ENCODE measurements around the gene EFTUD2.

EFTUD2 gene

DNA sequence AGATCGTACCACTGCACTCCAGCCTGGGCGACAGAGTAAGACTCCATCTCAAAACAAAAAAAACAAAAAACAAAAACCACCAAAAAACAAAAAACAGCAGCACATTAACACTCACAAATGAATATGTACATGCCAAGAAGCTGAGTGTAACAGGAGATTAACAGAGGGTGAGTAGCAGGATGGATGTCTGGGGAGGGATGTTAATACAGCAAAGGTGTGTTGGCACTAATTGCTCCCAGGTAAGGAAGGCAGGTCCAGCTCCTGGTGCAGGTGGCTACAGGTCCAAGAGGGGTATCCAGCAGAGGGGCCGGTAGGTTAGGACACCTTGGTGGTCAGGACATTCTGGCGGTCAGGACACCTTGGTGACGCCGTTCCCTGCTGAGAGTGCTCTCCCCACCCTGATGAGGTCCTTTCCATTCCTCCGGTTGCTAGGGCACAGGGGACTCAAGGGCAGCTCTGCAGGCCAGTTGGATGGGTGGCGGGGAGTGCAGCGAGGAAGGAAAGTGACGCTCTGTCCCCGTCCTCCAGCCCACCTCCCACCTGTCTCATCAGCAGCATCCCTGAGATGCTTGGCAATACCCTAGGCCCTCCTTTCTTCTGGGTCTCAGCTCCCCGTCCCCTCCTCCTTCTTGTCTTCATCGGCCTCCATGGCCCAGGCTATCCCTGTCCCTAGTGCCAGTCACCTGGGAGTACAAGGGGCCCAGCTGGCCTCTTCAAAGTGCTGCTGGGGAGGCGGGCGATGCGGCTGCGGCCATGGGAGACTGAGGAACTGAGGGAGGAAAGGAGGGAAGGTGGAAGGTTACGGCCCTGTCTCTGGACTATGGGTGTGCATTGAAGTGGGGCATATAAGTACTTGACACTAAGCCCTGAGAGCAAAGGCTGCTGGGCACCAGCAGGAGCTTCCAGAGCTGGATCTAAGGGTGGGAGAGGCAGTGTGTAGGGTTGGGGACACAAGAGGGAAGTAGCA is 26.8 kb upstream of the EFTUD2 start:
- DNase-seq (ENCODE audit: low spot score), result no peak

DNA sequence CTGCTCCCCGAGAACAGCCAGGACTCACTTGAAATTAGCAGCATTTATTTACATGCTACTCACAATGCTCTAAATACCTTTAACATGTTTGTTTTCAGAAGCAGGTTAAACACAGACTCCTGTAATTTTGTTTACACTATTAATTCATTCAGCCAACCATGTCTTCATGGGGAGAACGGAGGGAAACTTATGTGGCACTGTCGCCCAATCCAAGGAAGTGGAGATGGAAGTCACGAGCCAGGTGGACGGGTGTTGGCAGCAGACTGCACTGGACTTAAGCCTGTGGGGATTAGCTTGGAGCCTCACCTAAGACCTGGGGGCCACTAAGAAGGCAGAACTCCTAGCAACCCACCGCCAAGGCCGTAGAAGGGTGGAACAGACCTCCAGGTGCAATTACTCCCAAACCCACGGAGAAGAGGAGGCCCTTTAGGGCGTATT is 24.9 kb upstream of the EFTUD2 start:
- no peak for DNase-seq (ENCODE audit: low spot score)

DNA sequence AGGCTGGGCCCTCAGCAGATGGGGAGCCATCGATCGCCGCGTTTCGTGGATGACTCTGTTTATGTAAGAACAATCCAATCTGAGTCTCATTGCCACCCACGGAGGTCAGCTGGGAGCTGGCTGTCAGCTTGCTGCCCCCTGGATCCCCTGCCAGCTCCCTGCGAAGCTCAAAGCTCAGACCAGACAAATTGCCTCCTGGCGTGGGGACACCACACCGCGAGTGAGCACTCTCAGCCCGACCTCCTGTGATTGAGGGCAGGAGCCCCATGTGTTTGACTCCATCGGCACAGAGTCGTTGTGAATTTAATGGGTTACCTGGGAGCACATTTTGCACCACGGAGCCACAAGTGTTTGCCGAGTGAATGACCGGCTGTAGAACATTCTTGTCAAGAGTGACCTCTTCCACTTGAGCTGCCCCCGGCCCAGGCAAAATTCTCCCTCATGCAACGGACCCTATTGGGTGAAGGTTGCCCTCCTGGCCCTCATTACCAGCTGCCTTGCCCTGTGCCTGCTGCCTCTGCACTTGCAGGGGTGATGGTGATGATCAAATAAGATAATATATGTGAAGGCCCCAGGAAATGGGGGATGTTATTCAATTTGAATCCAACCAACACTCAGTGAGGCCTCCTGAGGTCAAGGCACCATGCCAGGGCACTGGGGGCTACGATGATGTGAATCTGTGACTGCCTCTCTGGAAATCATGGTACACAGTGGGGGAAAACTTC is 23.7 kb upstream of the EFTUD2 start:
- DNase-seq (ENCODE audit: low spot score), result no peak

DNA sequence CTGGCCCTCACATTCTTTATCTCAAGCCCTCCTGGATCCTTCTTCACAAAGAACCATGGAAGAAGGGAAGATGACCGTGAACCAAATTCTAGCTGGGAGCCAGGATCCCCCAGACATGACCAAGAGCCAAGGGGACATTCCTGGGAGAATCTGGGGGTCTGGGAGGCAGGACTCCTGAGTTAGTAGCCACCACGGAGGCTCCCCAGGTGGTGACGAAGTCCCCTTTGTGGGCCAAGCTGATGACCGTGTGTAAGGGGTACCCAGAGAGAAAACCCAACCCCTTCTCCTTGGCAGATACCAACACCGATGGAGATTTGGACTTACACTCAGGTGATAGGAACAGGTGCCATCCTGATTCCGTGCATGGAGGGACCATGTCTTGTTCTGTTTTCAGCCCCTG is 22.9 kb upstream of the EFTUD2 start:
- DNase-seq (ENCODE audit: low spot score), result no peak

DNA sequence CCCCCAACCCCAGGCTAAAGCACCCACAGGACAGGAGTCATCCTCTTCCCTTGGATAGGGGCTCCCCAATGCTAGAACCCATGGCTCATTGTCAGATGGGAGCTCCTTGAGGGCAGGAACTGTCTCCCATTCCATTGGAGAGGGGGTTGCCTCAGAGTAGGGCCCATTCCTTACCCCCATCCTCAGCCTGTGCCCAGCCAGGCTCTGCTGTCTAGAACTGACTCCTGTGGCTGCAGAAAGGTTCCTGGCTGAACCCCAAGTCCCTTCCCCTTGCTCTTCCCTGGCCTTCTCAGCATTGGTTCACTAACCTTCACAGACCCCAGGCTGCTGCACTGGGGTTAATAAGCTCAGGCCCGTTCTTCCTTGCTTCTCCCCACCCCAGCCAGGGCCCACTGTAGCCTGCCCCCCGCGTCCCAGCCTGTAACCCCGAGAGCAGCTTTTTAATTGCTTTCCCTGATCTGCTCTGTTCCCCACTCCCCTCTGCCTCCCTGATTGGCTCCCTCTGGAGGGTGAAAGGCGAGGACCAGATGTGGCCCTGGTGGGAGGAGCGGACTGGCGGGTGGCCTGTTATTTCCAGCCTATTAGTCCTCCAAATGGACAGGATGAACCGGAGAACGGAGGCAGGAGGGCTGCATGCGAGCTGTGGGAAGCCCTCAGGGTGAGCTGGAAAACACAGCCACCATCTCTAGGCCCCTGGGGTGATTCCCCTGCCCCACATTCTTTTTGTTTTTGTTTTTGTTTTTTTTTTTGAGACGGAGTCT is 22.1 kb upstream of the EFTUD2 start:
- no peak for DNase-seq (ENCODE audit: low spot score)

DNA sequence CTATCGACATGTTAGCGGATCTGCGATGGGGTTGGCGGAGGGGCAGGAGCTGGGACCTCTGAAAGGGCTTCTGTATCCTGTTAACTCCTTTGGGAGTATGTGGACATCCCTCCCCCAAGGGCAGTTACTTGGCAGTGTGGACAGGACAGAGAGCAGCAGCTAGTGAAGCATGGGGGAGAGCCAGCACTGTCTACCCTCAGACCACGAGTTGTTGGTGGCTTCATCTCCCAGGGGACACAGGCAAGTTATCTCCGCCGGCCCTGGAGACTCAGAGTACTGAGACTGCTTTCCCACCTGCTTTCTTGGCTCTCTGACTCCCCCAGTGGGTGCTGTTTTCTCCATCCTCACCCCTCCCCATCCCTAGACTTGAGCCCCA is 21.3 kb upstream of the EFTUD2 start:
- no peak for DNase-seq (ENCODE audit: low spot score)

DNA sequence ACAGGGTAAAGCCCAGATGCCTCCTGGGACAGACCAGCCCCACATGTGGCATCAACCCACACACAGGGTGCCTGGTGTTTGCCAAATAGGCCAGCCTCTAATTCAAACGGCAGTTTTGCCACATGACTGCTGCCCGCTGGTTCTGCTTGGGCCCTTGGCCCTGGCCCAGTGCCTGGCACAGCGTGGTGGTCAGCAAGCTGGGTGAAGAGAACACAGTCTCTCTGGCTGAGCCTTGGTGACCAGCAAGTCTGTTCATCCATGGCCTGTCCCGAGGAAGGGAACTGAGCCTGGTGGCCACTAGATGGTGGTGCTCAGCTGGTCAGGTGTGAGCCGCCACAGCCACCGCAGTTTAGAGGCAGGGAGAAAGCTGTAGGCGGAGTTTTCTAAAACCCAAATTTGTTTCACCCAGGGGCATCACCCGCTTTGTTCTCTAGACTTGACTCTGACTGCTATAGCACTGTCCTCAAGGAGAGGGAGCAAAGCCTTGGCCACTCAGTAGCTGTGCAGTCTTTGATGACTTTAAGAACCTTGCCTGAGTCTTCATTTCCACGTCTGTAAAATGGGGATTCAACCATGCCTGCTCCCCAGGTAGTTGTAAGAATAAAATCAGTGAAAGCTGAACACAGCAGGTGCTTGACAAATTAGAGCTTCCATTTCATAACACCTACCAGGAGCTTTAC is 20.8 kb upstream of the EFTUD2 start:
- DNase-seq (ENCODE audit: low spot score), result peak; percentile 93

DNA sequence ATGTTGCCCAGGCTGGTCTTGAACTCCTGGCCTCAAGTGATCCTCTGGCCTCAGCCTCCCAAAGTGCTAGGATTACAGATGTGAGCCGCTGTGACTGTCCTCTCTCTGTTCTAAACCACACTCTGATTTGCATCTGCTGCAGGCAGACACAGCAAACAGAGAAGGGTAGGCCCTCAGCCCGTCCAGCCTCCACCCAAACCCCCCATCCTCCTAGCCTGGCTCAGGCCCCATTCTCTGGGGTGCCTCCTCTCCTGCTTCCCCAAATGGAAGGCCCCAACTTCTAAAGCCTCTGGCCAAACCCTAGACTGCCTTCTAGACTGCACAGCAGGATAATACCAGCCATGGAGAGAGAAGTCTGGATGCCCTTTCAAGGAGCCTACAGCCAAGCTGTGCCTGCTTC is 20.2 kb upstream of the EFTUD2 start:
- no peak for DNase-seq (ENCODE audit: low spot score)

DNA sequence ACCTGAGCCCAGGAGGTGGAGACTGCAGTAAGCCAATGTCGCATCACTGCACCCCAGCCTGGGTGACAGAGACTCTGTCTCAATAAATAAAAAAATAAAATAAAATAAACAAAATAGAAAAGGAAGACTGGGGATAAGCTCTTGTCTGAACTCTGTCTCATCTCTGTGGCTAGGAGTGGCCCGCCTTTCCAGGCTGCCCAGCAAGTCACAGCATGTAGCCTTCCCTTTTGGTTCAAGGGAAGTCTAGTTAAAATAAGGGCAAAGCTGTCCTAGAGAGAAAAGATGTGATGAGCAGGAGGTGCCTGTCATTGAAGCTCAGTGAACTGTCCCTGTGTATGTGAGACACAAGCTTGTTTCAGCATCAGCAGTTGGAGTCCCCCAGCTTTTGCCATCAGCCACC is 18.8 kb upstream of the EFTUD2 start:
- no peak for DNase-seq (ENCODE audit: low spot score)

DNA sequence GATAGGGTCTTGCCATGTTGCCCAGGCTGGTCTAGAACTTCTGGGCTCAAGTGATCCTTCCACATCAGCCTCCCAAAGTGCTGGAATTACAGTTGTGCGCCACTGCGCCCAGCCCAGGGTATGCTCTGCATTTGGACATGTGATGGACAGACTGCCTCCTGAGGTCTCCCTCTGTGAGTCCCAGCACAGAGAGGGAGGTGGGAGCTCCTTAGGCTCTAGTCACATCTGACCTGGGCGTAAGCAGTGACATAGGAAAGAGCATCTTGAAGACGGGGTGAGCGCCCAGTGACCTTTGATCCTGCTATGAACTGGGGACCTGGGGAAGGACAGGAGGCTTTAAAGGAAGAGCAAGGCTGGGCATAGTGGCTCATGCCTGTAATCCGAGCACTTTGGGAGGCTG is 18.2 kb upstream of the EFTUD2 start:
- no peak for DNase-seq (ENCODE audit: low spot score)

DNA sequence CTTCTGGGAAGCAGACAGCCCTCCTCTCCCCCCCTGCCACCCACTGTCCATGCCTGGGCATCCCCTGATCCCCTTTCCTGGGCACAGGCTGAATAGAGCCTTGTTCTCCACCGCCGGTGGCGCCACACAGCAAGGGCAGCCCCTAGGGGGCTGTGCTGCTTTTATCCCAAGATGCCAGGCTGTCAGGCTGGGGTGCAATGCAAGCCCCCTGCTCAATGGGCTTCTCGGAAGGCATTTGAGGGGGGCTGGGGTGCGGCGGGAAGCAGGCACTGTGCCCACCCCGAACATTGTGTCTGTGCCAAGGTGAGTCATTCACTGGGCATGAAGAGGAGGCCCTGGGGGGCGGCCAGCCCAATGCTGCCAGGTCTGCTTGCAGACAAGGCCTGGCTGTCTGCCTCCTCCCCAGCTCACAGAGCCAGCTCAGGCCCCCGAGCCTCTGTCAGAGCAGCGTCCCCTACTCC is 17.6 kb upstream of the EFTUD2 start:
- peak; percentile 64 for DNase-seq (ENCODE audit: low spot score)

DNA sequence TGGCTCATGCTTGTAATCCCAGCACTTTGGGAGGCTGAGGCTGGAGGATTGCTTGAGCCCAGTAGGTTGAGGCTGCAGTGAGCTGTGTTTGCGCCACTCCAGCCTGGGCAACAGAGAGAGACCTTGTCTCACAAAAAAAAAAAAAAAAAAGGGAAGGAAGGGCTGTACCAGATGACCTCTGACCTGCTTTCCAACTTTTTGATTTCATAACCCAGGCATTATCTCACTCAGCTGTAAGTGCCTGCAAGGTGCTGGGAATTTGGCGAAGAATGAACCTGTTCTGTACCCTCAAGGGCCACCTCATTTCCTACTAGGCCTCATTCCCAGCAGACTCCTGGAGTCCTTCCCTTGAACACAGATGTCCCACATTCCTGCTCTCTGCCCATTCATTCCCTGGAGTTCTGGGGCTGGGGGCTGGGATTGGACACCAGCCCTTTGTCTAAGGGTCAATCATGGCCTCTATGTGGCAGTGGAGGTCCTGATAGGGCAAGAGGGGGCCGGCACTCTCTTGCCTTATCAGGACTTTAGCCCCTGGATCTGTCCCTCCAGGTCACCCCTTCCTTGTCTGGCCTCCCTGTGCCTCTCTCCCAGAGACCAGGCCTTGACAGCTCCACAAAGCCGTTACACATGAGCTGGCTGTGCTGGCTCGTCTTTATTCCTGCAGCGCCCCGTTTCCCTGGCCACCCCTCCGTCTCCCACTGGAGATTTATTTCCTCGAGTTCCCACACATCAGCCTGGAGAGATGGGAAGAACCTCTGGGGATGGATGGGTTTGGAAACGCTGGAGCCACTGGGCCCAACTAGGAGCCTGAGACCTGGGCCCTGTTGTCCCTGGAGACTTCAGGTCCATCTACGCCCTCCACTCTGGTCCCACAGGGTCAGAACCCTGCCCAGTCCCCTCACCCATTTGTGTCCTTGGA is 16.9 kb upstream of the EFTUD2 start:
- peak; percentile 19 for DNase-seq (ENCODE audit: low spot score)

DNA sequence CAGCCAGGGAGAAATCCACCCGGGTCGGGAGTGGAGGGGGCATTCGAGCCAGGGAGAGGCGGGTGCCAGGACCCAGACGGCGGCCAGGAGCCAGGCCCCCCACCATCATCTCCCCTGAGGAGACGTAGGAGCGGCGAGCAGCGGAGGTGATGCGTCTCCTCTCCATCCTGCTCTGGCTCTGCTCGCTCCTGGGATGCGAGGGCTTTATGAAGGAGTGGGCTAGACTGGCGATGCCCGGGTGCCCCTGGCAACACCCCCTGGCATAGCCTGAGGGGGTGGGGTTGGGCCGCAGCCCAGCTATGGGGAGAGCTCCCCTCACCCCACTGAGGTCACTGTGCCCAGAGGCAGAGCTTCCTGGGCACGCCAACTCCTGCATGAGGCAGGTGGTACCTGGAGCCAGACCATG is 16.1 kb upstream of the EFTUD2 start, which contains the start of gene GFAP:
GFAP (minus strand) TSS at position 180 of the 406 bp plus-strand sequence; CDS start at position 166, 14 bp downstream.
- DNase-seq (ENCODE audit: low spot score), result no peak

DNA sequence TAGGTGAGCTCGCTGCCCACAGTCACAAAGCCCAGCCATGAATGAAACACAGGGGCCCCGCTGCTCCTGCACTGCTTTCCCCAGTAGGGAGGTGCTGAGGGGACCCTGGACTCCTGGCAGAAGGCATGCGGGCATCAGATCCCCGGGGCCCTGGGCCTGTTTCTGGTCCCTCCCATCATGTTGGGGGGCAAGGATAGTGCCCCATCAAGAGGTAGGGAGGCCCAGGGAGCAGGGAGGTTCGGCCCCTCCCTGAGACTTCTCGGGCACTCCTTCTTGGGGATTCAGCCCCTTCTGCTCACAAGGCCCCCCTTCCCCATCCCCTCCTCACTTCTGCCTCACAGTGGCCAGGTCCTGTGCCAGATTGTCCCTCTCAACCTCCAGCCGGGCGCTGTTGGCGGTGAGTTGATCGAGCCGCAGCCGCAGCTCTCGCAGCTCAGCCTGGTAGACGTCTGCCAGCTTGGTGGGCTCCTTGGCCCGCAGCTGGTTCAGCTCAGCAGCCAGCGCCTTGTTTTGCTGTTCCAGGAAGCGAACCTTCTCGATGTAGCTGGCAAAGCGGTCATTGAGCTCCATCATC is 15.5 kb upstream of the EFTUD2 start:
- DNase-seq (ENCODE audit: low spot score), result no peak

DNA sequence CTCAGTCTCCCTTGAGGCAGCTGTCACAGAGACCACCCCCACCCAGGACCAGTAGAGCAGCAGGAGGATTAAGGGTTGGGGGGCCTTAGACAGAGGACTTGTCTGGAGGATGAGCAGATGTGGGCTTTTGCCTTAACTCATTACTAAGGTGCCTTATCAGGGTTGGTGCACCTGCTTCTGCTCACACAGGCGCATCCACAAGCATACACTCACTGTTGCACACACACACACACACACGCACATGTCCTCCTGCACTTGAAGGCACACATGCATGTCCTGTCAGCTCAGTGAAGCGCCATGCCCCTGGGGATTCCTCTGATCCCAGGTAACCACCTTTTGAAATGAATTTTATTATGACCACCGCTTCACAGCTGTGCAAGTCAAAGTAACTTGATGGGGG is 14.9 kb upstream of the EFTUD2 start:
- DNase-seq (ENCODE audit: low spot score), result no peak

DNA sequence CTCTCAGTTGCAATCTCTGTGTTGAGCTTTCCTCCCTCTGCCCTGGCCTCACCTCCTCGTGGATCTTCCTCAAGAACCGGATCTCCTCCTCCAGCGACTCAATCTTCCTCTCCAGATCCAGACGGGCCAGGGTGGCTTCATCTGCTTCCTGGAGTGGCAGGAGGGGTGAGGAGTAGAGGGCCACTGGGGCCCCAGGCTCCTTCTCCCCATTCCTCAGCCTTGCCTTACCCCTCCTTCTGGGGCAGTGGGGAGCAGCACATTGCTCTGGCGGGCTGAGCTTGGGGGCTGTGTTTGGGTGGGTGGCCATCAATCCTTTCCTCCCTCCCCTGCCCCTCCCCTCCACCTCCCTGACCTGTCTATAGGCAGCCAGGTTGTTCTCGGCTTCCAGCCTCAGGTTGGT is 14.4 kb upstream of the EFTUD2 start:
- peak; percentile 9 for DNase-seq (ENCODE audit: low spot score)

DNA sequence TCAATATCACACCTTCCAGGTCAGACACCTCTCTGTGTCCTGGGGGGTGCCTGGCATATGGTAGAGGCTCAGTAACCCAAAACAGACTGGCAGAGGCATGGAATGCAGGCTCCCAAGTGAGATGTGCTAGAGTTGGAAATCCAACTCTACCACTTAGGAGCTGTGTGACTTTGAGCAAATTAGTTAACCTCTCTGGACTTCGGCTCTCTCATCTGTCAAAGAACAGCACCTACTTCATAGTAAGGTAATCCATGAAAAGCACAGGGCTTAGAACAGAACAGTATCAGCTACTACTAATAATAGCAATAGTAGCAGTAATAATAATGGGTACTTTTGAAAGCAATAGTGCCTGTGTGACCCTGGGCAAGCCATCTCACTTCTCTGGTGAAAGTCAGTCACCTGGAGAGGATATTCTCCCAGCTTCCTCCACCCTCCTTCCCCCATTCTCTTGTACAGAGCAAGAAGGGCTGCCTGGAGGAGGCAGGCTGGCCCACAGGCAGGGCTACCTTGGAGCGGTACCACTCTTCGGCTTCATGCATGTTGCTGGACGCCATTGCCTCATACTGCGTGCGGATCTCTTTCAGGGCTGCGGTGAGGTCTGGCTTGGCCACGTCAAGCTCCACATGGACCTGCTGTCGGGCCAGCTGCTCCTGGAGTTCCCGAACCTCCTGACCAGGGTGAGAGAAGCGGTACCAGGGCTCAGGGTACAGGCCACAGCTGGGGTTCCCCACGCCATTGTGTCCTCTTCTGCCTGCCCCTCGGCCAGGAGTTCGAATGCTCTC is 13.7 kb upstream of the EFTUD2 start:
- peak; percentile 5 for DNase-seq (ENCODE audit: low spot score)

DNA sequence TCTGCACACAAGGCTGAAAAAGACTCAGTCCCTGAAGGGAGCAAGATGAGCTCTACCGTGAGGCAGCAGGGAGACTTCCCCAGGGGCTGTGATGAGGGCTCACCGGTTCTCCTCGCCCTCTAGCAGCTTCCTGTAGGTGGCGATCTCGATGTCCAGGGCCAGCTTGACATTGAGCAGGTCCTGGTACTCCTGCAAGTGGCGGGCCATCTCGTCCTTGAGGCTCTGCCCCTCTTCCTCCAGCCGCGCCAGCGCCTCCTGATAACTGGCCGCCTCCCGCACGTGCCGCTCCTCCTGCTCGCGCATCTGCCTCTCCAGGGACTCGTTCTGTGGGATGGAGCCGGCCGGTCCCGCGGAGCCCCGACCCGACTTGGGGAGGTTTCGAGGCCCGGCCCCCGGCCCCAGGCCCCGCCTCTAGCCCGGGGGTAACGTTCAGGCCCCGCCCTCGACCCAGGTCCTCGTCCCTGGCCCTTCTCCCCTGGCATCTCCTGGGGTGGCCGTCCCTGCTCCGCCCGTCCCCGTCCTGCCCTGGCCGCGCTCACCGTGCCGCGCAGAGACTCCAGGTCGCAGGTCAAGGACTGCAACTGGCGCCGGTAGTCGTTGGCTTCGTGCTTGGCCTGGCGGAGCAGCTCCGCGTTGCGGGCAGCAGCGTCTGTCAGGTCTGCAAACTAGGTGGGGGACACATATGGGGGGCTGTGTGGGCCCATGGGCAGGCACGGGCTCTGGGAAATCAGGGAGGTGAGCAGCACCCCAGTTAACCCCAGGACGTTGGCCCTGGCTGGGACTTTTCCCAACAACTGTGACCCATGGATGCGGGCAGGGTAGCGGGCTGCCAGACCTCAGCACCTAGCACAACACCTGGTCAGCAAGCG is 12.1 kb upstream of the EFTUD2 start:
- DNase-seq (ENCODE audit: low spot score), result peak; percentile 62

Measured in AG20443 (cell line).